Kidney epithelial cell (primary cell): ENCODE measurements around the gene GM2A. TPM values are rescaled to one million over a fixed set of nuclear protein-coding genes. Genes with fewer than 3 reads are reported as not detected.

Experiments
- DNase-seq: peaks from one replicate; pipeline ENCODE4 v3.0.0-alpha.2; 2010; ENCODE audit warnings: low read depth
- H3K27me3 ChIP-seq: 2 replicates; pipeline ENCODE4 v1.6.0; 2011; ENCODE audit warnings: low read length; ENCODE audit not compliant: control insufficient read depth, insufficient read depth
- H3K36me3 ChIP-seq: 2 replicates; pipeline ENCODE4 v1.5.1; 2011; ENCODE audit warnings: low read length; ENCODE audit not compliant: control insufficient read depth, insufficient read depth
- H3K4me3 ChIP-seq: 2 replicates; pipeline ENCODE4 v1.5.1; 2011; ENCODE audit warnings: low read depth, mild to moderate bottlenecking, control low read depth, low read length
- CTCF ChIP-seq: IDR thresholded peaks from 2 replicates; pipeline ENCODE4 v1.5.1; 2011; ENCODE audit warnings: mild to moderate bottlenecking, moderate library complexity, low read length, control low read depth, inconsistent platforms; ENCODE audit not compliant: insufficient read depth, poor library complexity, severe bottlenecking
- total RNA-seq: library from RNA; depleted of rRNA; stranded (reverse); fragments of >200 nt; gene quantifications from 2 replicates; pipeline ENCODE4 v1.2.3, GENCODE V29; 2015

GM2A gene
- total RNA-seq, 1 donor from 2014 or later = 19.0 TPM

- H3K36me3 ChIP-seq = no peaks in the 10 kb centered on the region
- DNase-seq = no peak
- H3K27me3 ChIP-seq = no peaks in the 10 kb centered on the region
- no peak overlapping the region for H3K4me3 ChIP-seq
- no peak for TF ChIP-seq CTCF
Observed at GRCh38 chr5:151258201-151258611, 5.2 kb downstream of the GM2A start.

GRCh38 chr5:151258816-151259215, 5.8 kb downstream of the GM2A start:
- no peaks in the 10 kb centered on the region for H3K27me3 ChIP-seq
- no peak overlapping the region for H3K4me3 ChIP-seq
- no peak for TF ChIP-seq CTCF
- H3K36me3 ChIP-seq = no peaks in the 10 kb centered on the region
- no peak for DNase-seq

GRCh38 chr5:151259931-151260330, 6.9 kb downstream of the GM2A start:
- TF ChIP-seq CTCF = no peak
- Histone ChIP-seq H3K4me3 (no peak overlapping the region), H3K36me3 (no peaks in the 10 kb centered on the region), H3K27me3 (no peaks in the 10 kb centered on the region)
- no peak for DNase-seq

- Histone ChIP-seq H3K36me3 (no peaks in the 10 kb centered on the region), H3K4me3 (no peak overlapping the region), H3K27me3 (no peaks in the 10 kb centered on the region)
- no peak for DNase-seq
- no peak for TF ChIP-seq CTCF
Observed at GRCh38 chr5:151262532-151262931, 9.5 kb downstream of the GM2A start.

GRCh38 chr5:151264113-151264512, 11.1 kb downstream of the GM2A start:
- Histone ChIP-seq H3K4me3 (no peak overlapping the region), H3K36me3 (no peaks in the 10 kb centered on the region), H3K27me3 (no peaks in the 10 kb centered on the region)
- no peak for DNase-seq
- no peak for TF ChIP-seq CTCF

- no peaks in the 10 kb centered on the region for H3K27me3 ChIP-seq
- no peak overlapping the region for H3K4me3 ChIP-seq
- no peak for DNase-seq
- TF ChIP-seq CTCF = no peak
- H3K36me3 ChIP-seq = no peaks in the 10 kb centered on the region
Observed at GRCh38 chr5:151267491-151268260, 14.7 kb downstream of the GM2A start.
